Ishikawa (cell line): ENCODE data around the gene DCTD.
A peak's percentile ranks its signal among the peaks of the same experiment; 100 is the strongest.

ENCODE experiments used
- CEBPB ChIP-seq: IDR thresholded peaks from 2 replicates; pipeline ENCODE4 v1.6.1; 2012
- CREB1 ChIP-seq: IDR thresholded peaks from 2 replicates; pipeline ENCODE4 v1.6.1; 2012; ENCODE audit warnings: low read depth
- EGR1 ChIP-seq: IDR thresholded peaks from 2 replicates; pipeline ENCODE4 v1.6.1; 2012
- EP300 ChIP-seq: IDR thresholded peaks from 2 replicates; pipeline ENCODE4 v1.6.1; 2012; ENCODE audit warnings: borderline replicate concordance
- FOXM1 ChIP-seq: IDR thresholded peaks from 2 replicates; pipeline ENCODE4 v1.6.1; 2012; ENCODE audit warnings: low read depth, borderline replicate concordance
- NFIC ChIP-seq: IDR thresholded peaks from 2 replicates; pipeline ENCODE4 v1.6.1; 2012
- RAD21 ChIP-seq: IDR thresholded peaks from 2 replicates; pipeline ENCODE4 v1.6.1; 2012; ENCODE audit warnings: low read depth
- TAF1 ChIP-seq: IDR thresholded peaks from 2 replicates; pipeline ENCODE4 v1.6.1; 2012; ENCODE audit warnings: low read depth, mild to moderate bottlenecking
- TCF12 ChIP-seq: IDR thresholded peaks from 2 replicates; pipeline ENCODE4 v1.6.1; 2012; ENCODE audit warnings: low read depth
- TEAD4 ChIP-seq: IDR thresholded peaks from 2 replicates; pipeline ENCODE4 v1.6.1; 2012
- YY1 ChIP-seq: IDR thresholded peaks from 2 replicates; pipeline ENCODE4 v1.6.1; 2012; ENCODE audit warnings: low read depth
- ZBTB7A ChIP-seq: IDR thresholded peaks from 2 replicates; pipeline ENCODE4 v1.6.1; 2012; ENCODE audit warnings: low read depth
- TF ChIP-seq, protein P1 (sequence below): IDR thresholded peaks from 2 replicates; pipeline ENCODE4 v1.6.1; 2012
- TF ChIP-seq, protein P2 (sequence below): IDR thresholded peaks from 2 replicates; pipeline ENCODE4 v1.6.1; 2012; ENCODE audit warnings: low read depth, mild to moderate bottlenecking
- TF ChIP-seq, protein P3 (sequence below): IDR thresholded peaks from 2 replicates; pipeline ENCODE4 v1.6.1; 2012

The DCTD gene

DNA sequence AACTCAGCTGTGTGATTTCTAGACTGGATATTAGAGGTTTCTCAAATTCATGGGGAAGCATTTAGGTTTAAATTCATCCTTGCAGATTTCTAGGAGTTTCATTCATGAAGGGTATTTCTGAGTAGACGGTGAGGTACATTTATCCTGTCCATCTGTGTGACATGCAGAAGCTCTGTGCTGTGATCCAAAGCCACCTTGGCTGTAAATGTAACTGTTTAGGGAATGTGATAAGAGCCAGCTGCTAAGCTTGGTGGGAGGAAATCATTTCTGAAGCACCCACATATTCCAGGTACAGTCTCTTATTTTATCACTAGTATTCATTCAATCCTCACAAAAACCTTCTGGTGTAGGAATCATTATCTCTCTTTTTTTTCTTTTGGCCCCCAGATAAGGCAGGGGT lies 8.7 kb upstream of the DCTD start:
- TF ChIP-seq FOXM1 (no peak), CREB1 (no peak), TCF12 (no peak), YY1 (no peak), TEAD4 (no peak), ZBTB7A (no peak), NFIC (no peak), TAF1 (no peak), CEBPB (no peak), EGR1 (no peak), RAD21 (no peak)
- TF ChIP-seq, protein P1, sequence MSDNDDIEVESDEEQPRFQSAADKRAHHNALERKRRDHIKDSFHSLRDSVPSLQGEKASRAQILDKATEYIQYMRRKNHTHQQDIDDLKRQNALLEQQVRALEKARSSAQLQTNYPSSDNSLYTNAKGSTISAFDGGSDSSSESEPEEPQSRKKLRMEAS, result no peak
- TF ChIP-seq, protein P2, sequence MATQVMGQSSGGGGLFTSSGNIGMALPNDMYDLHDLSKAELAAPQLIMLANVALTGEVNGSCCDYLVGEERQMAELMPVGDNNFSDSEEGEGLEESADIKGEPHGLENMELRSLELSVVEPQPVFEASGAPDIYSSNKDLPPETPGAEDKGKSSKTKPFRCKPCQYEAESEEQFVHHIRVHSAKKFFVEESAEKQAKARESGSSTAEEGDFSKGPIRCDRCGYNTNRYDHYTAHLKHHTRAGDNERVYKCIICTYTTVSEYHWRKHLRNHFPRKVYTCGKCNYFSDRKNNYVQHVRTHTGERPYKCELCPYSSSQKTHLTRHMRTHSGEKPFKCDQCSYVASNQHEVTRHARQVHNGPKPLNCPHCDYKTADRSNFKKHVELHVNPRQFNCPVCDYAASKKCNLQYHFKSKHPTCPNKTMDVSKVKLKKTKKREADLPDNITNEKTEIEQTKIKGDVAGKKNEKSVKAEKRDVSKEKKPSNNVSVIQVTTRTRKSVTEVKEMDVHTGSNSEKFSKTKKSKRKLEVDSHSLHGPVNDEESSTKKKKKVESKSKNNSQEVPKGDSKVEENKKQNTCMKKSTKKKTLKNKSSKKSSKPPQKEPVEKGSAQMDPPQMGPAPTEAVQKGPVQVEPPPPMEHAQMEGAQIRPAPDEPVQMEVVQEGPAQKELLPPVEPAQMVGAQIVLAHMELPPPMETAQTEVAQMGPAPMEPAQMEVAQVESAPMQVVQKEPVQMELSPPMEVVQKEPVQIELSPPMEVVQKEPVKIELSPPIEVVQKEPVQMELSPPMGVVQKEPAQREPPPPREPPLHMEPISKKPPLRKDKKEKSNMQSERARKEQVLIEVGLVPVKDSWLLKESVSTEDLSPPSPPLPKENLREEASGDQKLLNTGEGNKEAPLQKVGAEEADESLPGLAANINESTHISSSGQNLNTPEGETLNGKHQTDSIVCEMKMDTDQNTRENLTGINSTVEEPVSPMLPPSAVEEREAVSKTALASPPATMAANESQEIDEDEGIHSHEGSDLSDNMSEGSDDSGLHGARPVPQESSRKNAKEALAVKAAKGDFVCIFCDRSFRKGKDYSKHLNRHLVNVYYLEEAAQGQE, result no peak
- TF ChIP-seq, protein P3, sequence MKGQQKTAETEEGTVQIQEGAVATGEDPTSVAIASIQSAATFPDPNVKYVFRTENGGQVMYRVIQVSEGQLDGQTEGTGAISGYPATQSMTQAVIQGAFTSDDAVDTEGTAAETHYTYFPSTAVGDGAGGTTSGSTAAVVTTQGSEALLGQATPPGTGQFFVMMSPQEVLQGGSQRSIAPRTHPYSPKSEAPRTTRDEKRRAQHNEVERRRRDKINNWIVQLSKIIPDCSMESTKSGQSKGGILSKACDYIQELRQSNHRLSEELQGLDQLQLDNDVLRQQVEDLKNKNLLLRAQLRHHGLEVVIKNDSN, result no peak

DNA sequence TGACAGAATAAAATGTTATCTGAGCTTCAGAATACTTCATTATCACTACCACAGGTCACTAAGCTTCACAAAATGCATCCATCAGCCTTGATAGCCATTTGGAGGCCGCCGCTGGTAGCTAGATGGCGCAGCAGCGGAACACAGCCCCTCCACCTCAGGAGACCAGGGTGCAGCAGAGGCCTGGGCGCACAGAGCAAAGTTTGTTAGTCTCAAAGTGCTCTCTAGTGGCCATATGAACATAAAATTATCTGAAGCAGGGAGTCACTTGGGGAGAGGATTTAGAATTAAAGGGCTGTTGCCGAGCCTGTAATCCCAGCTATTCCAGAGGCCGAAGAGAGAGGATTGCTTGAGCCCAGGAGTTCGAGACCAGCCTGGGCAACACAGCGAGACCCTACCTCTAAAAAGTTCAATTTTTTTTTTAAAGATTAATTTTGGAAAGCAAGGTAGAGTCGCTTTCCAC lies 8.1 kb upstream of the DCTD start:
- TF ChIP-seq EGR1 (no peak), EP300 (no peak), RAD21 (peak; percentile 73)
- TF ChIP-seq, protein P2, result no peak

DNA sequence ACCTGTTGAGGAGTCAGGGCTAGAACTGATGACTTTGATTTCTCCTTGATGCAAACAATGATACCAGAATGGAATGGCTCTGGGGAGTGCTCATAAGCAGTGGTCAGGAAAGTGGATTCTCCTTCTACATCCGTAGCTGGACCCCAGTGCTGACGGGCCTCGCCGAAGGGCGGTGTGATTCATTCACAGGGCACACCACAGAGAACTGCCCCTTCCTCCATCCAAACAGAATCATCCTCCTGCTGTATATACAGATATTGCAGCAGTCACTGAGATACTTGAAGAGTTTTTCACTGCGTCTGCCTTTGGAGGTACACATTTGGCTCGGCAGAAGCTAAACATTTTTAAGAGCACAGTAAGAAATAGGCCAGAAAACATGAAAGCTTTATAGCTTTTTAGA lies 7.3 kb upstream of the DCTD start:
- TF ChIP-seq YY1, result no peak
- no peak for TF ChIP-seq TCF12
- no peak for TF ChIP-seq NFIC

DNA sequence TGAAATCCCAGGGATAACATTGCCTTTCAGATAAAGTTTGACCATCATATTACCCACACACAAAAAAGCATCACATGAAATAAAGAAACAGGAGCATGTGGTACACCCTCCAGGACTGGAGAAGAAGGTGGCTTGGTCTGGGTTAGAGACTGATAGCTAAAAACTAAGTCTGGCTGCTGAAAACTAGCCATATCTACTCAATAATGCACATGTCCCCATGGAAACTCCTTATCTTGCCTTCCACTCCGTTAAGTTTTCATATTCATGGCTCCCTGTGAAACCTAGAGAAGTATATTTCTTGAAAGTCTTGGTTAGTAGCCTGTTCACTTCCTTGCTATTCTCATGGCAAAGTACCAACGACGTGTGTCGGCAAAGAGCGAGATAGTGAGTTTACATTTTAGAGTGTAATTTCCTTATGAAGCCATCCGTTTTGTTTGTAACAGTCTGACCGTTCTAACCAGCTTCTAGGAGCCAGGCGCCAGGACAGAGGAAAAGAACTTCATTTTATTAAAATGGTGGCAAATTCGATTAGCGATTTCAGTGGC lies 6.7 kb upstream of the DCTD start:
- TF ChIP-seq EGR1, result no peak
- TF ChIP-seq ZBTB7A, result no peak

DNA sequence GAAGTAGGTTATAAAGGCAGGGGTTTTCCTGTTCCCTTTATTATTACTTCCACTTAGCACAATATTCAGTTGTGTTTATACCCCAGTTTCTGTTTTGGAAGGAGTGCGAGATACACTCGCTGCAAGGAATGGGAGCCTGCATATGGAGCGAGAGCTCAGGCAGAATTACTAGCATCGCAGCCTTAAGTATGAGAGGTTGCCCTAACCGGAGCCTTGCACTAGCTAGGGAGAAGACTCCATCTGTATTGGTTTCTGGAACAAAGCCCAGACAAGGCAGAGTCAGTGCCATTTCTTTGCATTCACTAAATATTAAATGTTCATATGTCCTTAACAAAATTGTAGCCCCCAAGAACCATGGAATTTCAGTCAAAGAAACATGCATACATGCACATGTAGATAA lies 6.2 kb upstream of the DCTD start:
- TF ChIP-seq YY1, result no peak
- TF ChIP-seq FOXM1, result no peak
- TF ChIP-seq, protein P1, result no peak
- no peak for TF ChIP-seq RAD21
- TF ChIP-seq ZBTB7A, result no peak
- TF ChIP-seq, protein P3, result no peak
- no peak for TF ChIP-seq TEAD4
- TF ChIP-seq TAF1, result no peak
- TF ChIP-seq, protein P2, result no peak
- no peak for TF ChIP-seq TCF12
- TF ChIP-seq CEBPB, result no peak
- TF ChIP-seq EGR1, result no peak
- no peak for TF ChIP-seq CREB1
